ENCODE measurements around the gene KRTAP3-1. TPM values are rescaled to one million over a fixed set of nuclear protein-coding genes. Genes with fewer than 3 reads are reported as not detected.
A peak's percentile ranks its signal among the peaks of the same experiment; 100 is the strongest.

Gene KRTAP3-1
- total and polyA plus RNA-seq, 8 donors: 0.19 TPM; not detected in 7

- DNase-seq (no peak), ATAC-seq (no peak), FAIRE-seq (no peak)
- no peak for TF ChIP-seq CTCF (IDR thresholded peaks at IDR 0.05)
- Histone ChIP-seq H3K4me3 (no peak overlapping the region), H3K9me3 (no peaks in the 10 kb centered on the region), H3K36me3 (no peaks in the 10 kb centered on the region), H3K27me3 (no peaks in the 10 kb centered on the region), H3K4me1 (no peaks in the 10 kb centered on the region), H3K27ac (no peak overlapping the region)
- intact Hi-C loops (cut with DNase I): no loop called here
- 46 to 59% methylated on average over 3 of the region's 3 CpGs for WGBS, 2 donors
Observed at GRCh38 chr17:40992666-40993065, 16.3 kb downstream of the KRTAP3-1 start.

- 40 to 46% methylated on average over 8 of the region's 8 CpGs for WGBS, 2 donors
- Histone ChIP-seq H3K27ac (no peak overlapping the region), H3K4me1 (no peaks in the 10 kb centered on the region), H3K27me3 (no peaks in the 10 kb centered on the region), H3K36me3 (no peaks in the 10 kb centered on the region), H3K9me3 (no peaks in the 10 kb centered on the region), H3K4me3 (no peak overlapping the region)
- intact Hi-C loops (cut with DNase I): no loop called here
- no peak for TF ChIP-seq CTCF (IDR thresholded peaks at IDR 0.05)
- FAIRE-seq: no peak
- no peak for ATAC-seq
- DNase-seq: no peak
Observed at GRCh38 chr17:40986920-40987319, 22.0 kb downstream of the KRTAP3-1 start.

- Histone ChIP-seq H3K36me3 (no peaks in the 10 kb centered on the region), H3K4me1 (no peaks in the 10 kb centered on the region), H3K4me3 (no peak within 1 kb of the TSS), H3K27ac (no peak within 1 kb of the TSS), H3K9me3 (no peaks in the 10 kb centered on the region), H3K27me3 (no peaks in the 10 kb centered on the region)
- TF ChIP-seq CTCF (IDR thresholded peaks at IDR 0.05): no peak
- intact Hi-C loops (cut with DNase I): no loop called here
- ATAC-seq: no peak
- 39 to 48% methylated on average over 3 of the region's 3 CpGs for WGBS, 2 donors
- DNase-seq: no peak
- no peak for FAIRE-seq
Observed at GRCh38 chr17:40984226-40984625, 24.7 kb downstream of the KRTAP3-1 start, which contains the start of gene KRT40. Gene KRT40 (minus strand): TSS chr17:40984326. CDS start chr17:40984273, 53 bp downstream.

- TF ChIP-seq CTCF (IDR thresholded peaks at IDR 0.05): no peak
- ATAC-seq: no peak
- Histone ChIP-seq H3K27ac (no peak overlapping the region), H3K4me1 (peaks cover 0 to 9% (median 0%) of the 10 kb centered on the region in 3 donors), H3K27me3 (peaks cover 0 to 4% (median 0%) of the 10 kb centered on the region in 4 donors), H3K36me3 (no peaks in the 10 kb centered on the region), H3K4me3 (no peak overlapping the region), H3K9me3 (no peaks in the 10 kb centered on the region)
- no peak for FAIRE-seq
- intact Hi-C loops (cut with DNase I): no loop called here
- no peak for DNase-seq
- WGBS, 2 donors: 49 to 54% methylated on average over 5 of the region's 5 CpGs
Observed at GRCh38 chr17:40981115-40981514, 27.8 kb downstream of the KRTAP3-1 start.

GRCh38 chr17:40980596-40980995 is 28.3 kb downstream of the KRTAP3-1 start:
- Histone ChIP-seq H3K4me3 (no peak overlapping the region), H3K9me3 (no peaks in the 10 kb centered on the region), H3K27ac (no peak overlapping the region), H3K4me1 (peaks cover 0 to 9% (median 0%) of the 10 kb centered on the region in 3 donors), H3K27me3 (peaks cover 0 to 4% (median 0%) of the 10 kb centered on the region in 4 donors), H3K36me3 (no peaks in the 10 kb centered on the region)
- DNase-seq (no peak), FAIRE-seq (no peak), ATAC-seq (peak in 2 of 4 donors; percentile 12 to 44)
- intact Hi-C loops (cut with DNase I): no loop called here
- TF ChIP-seq CTCF (IDR thresholded peaks at IDR 0.05): no peak
- WGBS, 2 donors: 32 to 42% methylated on average over 8 of the region's 8 CpGs

Measured in pancreas (tissue), 10 donors.